Psoas muscle (tissue), 8 donors: ENCODE measurements around the gene TMEM132C. TPM values are rescaled to one million over a fixed set of nuclear protein-coding genes. Genes with fewer than 3 reads are reported as not detected.

Experiments
- ATAC-seq, 4 donors: fragments of 200-7000 bp; cut with Tn5 transposase; one replicate each; pipeline ENCODE4 v1.9.1; 2020; ENCODE audit warnings: moderate library complexity in 3 of 4, mild to moderate bottlenecking in 2 of 4
- DNase-seq, 2 donors: peaks; one replicate each; pipeline ENCODE4 v3.0.0-alpha.2; 2020
- H3K27ac ChIP-seq: fragments of 200-600 bp; one replicate; pipeline ENCODE4 v1.8.0; 2022
- H3K27me3 ChIP-seq, 3 donors: fragments of 200-600 bp in 1 of 3; one replicate each; pipeline versions ENCODE4 v1.6.1 to v1.8.0; 2013 to 2022; ENCODE audit warnings: low read length in 2 of 3, mild to moderate bottlenecking in 2 of 3, moderate library complexity in 1 of 3; ENCODE audit not compliant: insufficient read depth in 3 of 3
- H3K36me3 ChIP-seq, 2 donors: fragments of 200-600 bp in 1 of 2; one replicate each; pipeline versions ENCODE4 v1.6.1 to v1.8.0; 2013 to 2022; ENCODE audit warnings: low read depth in 1 of 2, mild to moderate bottlenecking in 1 of 2, moderate library complexity in 1 of 2; ENCODE audit not compliant: insufficient read depth in 1 of 2
- H3K4me1 ChIP-seq: fragments of 200-600 bp; one replicate; pipeline ENCODE4 v1.8.0; 2022
- H3K4me3 ChIP-seq: fragments of 200-600 bp; one replicate; pipeline ENCODE4 v1.8.0; 2022; ENCODE audit warnings: mild to moderate bottlenecking
- H3K9me3 ChIP-seq: fragments of 200-600 bp; one replicate; pipeline ENCODE4 v1.8.0; 2022
- CTCF ChIP-seq: fragments of 200-600 bp; IDR thresholded peaks from one replicate; pipeline ENCODE4 v1.8.0; 2022; ENCODE audit warnings: antibody characterized with exemption
- WGBS, 3 donors: extraction: QIAGEN DNeasy Blood & Tissue Kit; methylation state at CpG; one replicate each; pipeline versions ENCODE4 v1.1.6 to v1.1.7; 2013; 5-methylcytosine and 5-hydroxymethylcytosine counted together
- intact Hi-C, 2 donors: fragments of 100-400 bp; cut with DNase I; formaldehyde crosslinking; loops; one replicate each; pipeline versions ENCODE4 v1.11.0 to v1.14.2; 2022
- polyA plus RNA-seq, 3 donors: library from polyadenylated mRNA; stranded (reverse); fragments of 200-250 nt; gene quantifications; one replicate each; pipeline ENCODE4 v1.2.3, GENCODE V29; 2013
- total RNA-seq, 4 donors: library from RNA; stranded (reverse); fragmentation: NEBNext Ultra II Directional in 2 of 4; extraction: Animal tissue kit (Norgen Biotek cat#: 25700) in 2 of 4; gene quantifications; one replicate each; pipeline versions ENCODE4 v1.2.1 to v1.2.4, GENCODE V29; 2021 to 2023
- donor health status: healthy with polysubstance abuse.
- donor health status: DM: no; HTN: no; CAD: no; lungs with moderate emphysema.
- donor health status: Bipolar disorder and iron deficiency.
- donor health status: healthy.
- donor health status: DM: yes; HTN: yes; CAD: no.
- donor health status: DM: no; HTN: no; CAD: no.
- donor health status: DM: no; HTN: no; CAD: no.
- donor health status: DM: yes; HTN: yes; CAD: no.

The TMEM132C gene
- total and polyA plus RNA-seq, 7 donors = 0.16 to 0.77 (median 0.47) TPM

GRCh38 chr12:128747441-128747840, 480.5 kb downstream of the TMEM132C start:
- H3K36me3 ChIP-seq = no peaks in the 10 kb centered on the region
- TF ChIP-seq CTCF = no peak
- H3K4me1 ChIP-seq = no peaks in the 10 kb centered on the region
- intact Hi-C loops = no loop called here
- no peak for DNase-seq
- H3K27ac ChIP-seq = no peak overlapping the region
- WGBS, 3 donors = 71 to 82% (median 78%) methylated on average over 13 of the region's 13 CpGs
- H3K4me3 ChIP-seq = no peak overlapping the region
- H3K9me3 ChIP-seq = no peaks in the 10 kb centered on the region
- ATAC-seq = no peak
- H3K27me3 ChIP-seq = peaks cover 0 to 8% (median 1%) of the 10 kb centered on the region in 3 donors

- DNase-seq (no peak), ATAC-seq (no peak)
- intact Hi-C loops = no loop called here
- H3K27ac ChIP-seq = no peak overlapping the region
- no peaks in the 10 kb centered on the region for H3K4me1 ChIP-seq
- TF ChIP-seq CTCF = no peak
- no peaks in the 10 kb centered on the region for H3K36me3 ChIP-seq
- H3K4me3 ChIP-seq = no peak overlapping the region
- H3K9me3 ChIP-seq = no peaks in the 10 kb centered on the region
- WGBS, 3 donors = 73 to 80% (median 78%) methylated on average over 5 of the region's 5 CpGs
- no peaks in the 10 kb centered on the region for H3K27me3 ChIP-seq
Measured at GRCh38 chr12:128752386-128752785, 485.4 kb downstream of the TMEM132C start.

- H3K36me3 ChIP-seq = no peaks in the 10 kb centered on the region
- peaks cover 0 to 2% (median 0%) of the 10 kb centered on the region in 3 donors for H3K27me3 ChIP-seq
- no peaks in the 10 kb centered on the region for H3K9me3 ChIP-seq
- ATAC-seq (no peak), DNase-seq (no peak)
- H3K27ac ChIP-seq = no peak overlapping the region
- no peak overlapping the region for H3K4me3 ChIP-seq
- intact Hi-C loops = no loop called here
- TF ChIP-seq CTCF = no peak
- H3K4me1 ChIP-seq = no peaks in the 10 kb centered on the region
- 39 to 45% (median 43%) methylated on average over 4 of the region's 4 CpGs for WGBS, 3 donors
Measured at GRCh38 chr12:128753438-128753837, 486.5 kb downstream of the TMEM132C start.

GRCh38 chr12:128754275-128754674, 487.3 kb downstream of the TMEM132C start:
- ATAC-seq (peak in 1 of 4 donors; percentile 35), DNase-seq (no peak)
- whole genome bisulfite sequencing, 3 donors = 74 to 87% (median 78%) methylated on average over 3 of the region's 3 CpGs
- intact Hi-C loops = no loop called here
- no peak for TF ChIP-seq CTCF
- Histone ChIP-seq H3K4me3 (no peak overlapping the region), H3K9me3 (no peaks in the 10 kb centered on the region), H3K36me3 (no peaks in the 10 kb centered on the region), H3K27ac (no peak overlapping the region), H3K27me3 (peaks cover 0 to 2% (median 0%) of the 10 kb centered on the region in 3 donors), H3K4me1 (no peaks in the 10 kb centered on the region)

- DNase-seq (no peak), ATAC-seq (no peak)
- TF ChIP-seq CTCF = no peak
- 75 to 81% (median 80%) methylated on average over 4 of the region's 4 CpGs for WGBS, 3 donors
- Histone ChIP-seq H3K4me3 (no peak overlapping the region), H3K27ac (no peak overlapping the region), H3K27me3 (peaks cover 0 to 2% (median 0%) of the 10 kb centered on the region in 3 donors), H3K36me3 (no peaks in the 10 kb centered on the region), H3K4me1 (no peaks in the 10 kb centered on the region), H3K9me3 (no peaks in the 10 kb centered on the region)
- intact Hi-C loops = no loop called here
Measured at GRCh38 chr12:128755566-128755965, 488.6 kb downstream of the TMEM132C start.
